Stomach (tissue), 9 donors: ENCODE measurements around the gene NCK1. TPM values are rescaled to one million over a fixed set of nuclear protein-coding genes. Genes with fewer than 3 reads are reported as not detected.
A peak's percentile ranks its signal among the peaks of the same experiment; 100 is the strongest.

Source experiments
- DNase-seq, 2 donors: peaks; one replicate each; pipeline versions ENCODE4 v3.0.0 to v3.0.0-alpha.2; 2013 to 2019
- H3K27ac ChIP-seq, 5 donors: fragments of 200-600 bp in 4 of 5; sonication (generic) in 4 of 5; one replicate each; pipeline ENCODE4 v1.5.1; 2013 to 2019; ENCODE audit warnings: mild to moderate bottlenecking in 1 of 5, moderate library complexity in 1 of 5
- H3K27me3 ChIP-seq, 3 donors: fragments of 200-600 bp; sonication (generic); one replicate each; pipeline ENCODE4 v1.5.1; 2017 to 2019; ENCODE audit warnings: mixed run types in 1 of 3
- H3K36me3 ChIP-seq, 4 donors: fragments of 200-600 bp; sonication (generic); 1 replicate in 3 of 4; 2 replicates in 1 of 4; pipeline ENCODE4 v1.5.1; 2016 to 2019
- H3K4me1 ChIP-seq, 4 donors: fragments of 200-600 bp; sonication (generic); one replicate each; pipeline ENCODE4 v1.5.1; 2016 to 2019
- H3K4me3 ChIP-seq, 4 donors: fragments of 200-600 bp; sonication (generic) in 3 of 4; one replicate each; pipeline ENCODE4 v1.5.1; 2016 to 2019; ENCODE audit warnings: mild to moderate bottlenecking in 1 of 4
- H3K9me3 ChIP-seq, 4 donors: fragments of 200-600 bp; sonication (generic); one replicate each; pipeline ENCODE4 v1.5.1; 2016 to 2019
- EP300 ChIP-seq: sonication (generic); formaldehyde crosslinking; IDR thresholded peaks from one replicate; pipeline ENCODE4 v1.6.1; 2017; ENCODE audit warnings: antibody characterized with exemption
- POLR2A ChIP-seq, 4 donors: fragments of 450-650 bp; IDR thresholded peaks; one replicate each; pipeline ENCODE4 v1.6.1; 2016; ENCODE audit warnings: antibody characterized with exemption in 4 of 4, control low read depth in 2 of 4, mild to moderate bottlenecking in 1 of 4, moderate library complexity in 1 of 4
- POLR2AphosphoS5 ChIP-seq, 3 donors: sonication (generic); formaldehyde crosslinking; IDR thresholded peaks; one replicate each; pipeline ENCODE4 v1.6.1; 2016; ENCODE audit warnings: antibody characterized with exemption in 3 of 3
- WGBS, 5 donors: extraction: QIAGEN DNeasy Blood & Tissue Kit in 3 of 5; methylation state at CpG; one replicate each; pipeline versions ENCODE4 v1.1.5 to v1.1.7; 2013 to 2018; 5-methylcytosine and 5-hydroxymethylcytosine counted together
- intact Hi-C: fragments of 100-400 bp; cut with DNase I; formaldehyde crosslinking; loops from one replicate; pipeline ENCODE4 v1.15.1; 2023; ENCODE audit warnings: low total_unique reads
- polyA plus RNA-seq, 3 donors: library from polyadenylated mRNA; stranded (reverse); fragments of 200-250 nt; gene quantifications; one replicate each; pipeline ENCODE4 v1.2.3, GENCODE V29; 2013
- total RNA-seq, 5 donors: library from RNA; depleted of rRNA; stranded (reverse); fragments of >200 nt; gene quantifications; one replicate each; pipeline versions ENCODE4 v1.1.0 to v1.2.3, GENCODE V29; 2014 to 2016
- donor health status: healthy with polysubstance abuse.
- donor health status: Bipolar disorder and iron deficiency.
- donor health status: healthy.

Gene NCK1
- total and polyA plus RNA-seq, 8 donors: 11.9 to 59.8 (median 25.2) TPM

DNA sequence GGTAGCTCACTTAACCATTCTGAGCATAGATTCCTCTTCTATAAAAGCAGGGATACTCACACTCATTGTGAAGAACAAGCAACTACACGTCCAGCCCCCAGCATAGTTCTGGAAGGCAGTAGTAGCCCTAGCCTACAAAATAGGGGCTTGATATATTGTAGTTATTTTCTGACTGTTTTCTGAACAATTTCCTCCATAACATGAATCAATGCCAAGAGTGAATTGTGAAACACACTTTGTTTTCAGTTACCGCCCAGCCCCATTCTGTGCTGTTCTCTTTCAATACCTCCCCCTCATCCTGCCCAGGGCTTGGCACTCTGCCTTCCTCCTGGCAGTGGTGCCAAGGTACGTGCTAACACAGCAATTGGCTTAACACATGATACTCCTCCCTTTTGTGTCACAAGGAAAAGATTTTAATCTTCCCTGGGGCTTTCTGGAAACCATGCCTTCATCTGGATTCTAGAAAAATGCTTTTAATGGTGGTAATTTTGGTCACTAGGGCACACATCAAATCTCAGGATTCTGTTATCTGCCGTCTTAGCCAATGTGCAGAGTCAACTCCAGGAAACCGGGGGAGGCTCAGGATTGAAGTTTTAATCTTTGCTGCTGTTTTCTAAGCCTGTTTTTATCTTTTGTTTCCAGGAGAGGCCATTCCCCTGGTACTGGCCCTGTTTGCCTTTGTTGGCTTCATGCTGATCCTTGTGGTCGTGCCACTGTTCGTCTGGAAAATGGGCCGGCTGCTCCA, 132.9 kb downstream of the NCK1 start:
- Histone ChIP-seq H3K4me1 (peaks cover 15 to 24% (median 16%) of the 10 kb centered on the region in 4 donors), H3K36me3 (no peaks in the 10 kb centered on the region), H3K27me3 (no peaks in the 10 kb centered on the region), H3K4me3 (no peak overlapping the region), H3K9me3 (no peaks in the 10 kb centered on the region), H3K27ac (peak overlapping the region; percentile 66 to 87 (median 79))
- TF ChIP-seq POLR2AphosphoS5 (IDR thresholded peaks at IDR 0.05) (peak; percentile 58 to 82 (median 71)), EP300 (no peak), POLR2A (IDR thresholded peaks at IDR 0.05) (no peak)
- DNase-seq: peak; percentile 77 to 89
- intact Hi-C loops: no loop called here
- WGBS, 5 donors: 15 to 34% (median 25%) methylated on average over 8 of the region's 8 CpGs

DNA sequence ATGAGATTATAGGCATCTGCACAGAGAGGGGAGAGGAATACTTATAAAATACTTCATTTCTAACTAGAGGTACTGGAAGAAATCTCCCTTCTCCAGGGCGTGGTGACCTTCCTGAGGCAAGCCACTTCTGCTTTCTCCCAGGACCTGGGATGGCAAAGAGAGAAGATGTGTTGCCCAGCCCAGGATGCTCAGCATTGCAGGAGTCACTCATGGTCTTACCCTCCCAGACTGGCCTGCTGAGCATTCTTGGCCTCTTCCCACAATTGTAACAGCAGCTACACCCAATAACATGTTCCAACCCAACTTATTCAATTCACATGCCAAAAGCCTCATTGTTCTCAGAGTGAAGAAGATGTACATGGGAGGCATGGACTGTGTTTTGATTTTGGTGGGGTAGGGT, 133.6 kb downstream of the NCK1 start:
- Histone ChIP-seq H3K9me3 (no peaks in the 10 kb centered on the region), H3K4me1 (peaks cover 15 to 24% (median 16%) of the 10 kb centered on the region in 4 donors), H3K4me3 (no peak overlapping the region), H3K27me3 (no peaks in the 10 kb centered on the region), H3K36me3 (no peaks in the 10 kb centered on the region), H3K27ac (peak overlapping the region; percentile 18 to 87 (median 79))
- WGBS, 5 donors: 80 to 100% (median 85%) methylated on average over 1 of the region's 1 CpG
- TF ChIP-seq POLR2A (IDR thresholded peaks at IDR 0.05): no peak
- no peak for DNase-seq
- intact Hi-C loops: no loop called here

Other genes with a start within 250 kb of the NCK1 start
- gene STAG1, start 109.8 kb upstream of the NCK1 start, total RNA-seq: 100 to 1,000 TPM in 1 of 5 donors, 10 to 100 TPM in 4; 28.1 to 105 (median 49.2) TPM
- gene STAG1, start 109.8 kb upstream of the NCK1 start, polyA plus RNA-seq: 1 to 10 TPM; 7.5 to 8.1 (median 8.1) TPM
- gene SLC35G2, start 43.1 kb upstream of the NCK1 start, total RNA-seq: 1 to 10 TPM in 3 of 5 donors, under 1 TPM in 1, not detected in 1; 0.45 to 8.3 (median 2.3) TPM
- gene SLC35G2, start 43.1 kb upstream of the NCK1 start, polyA plus RNA-seq: 1 to 10 TPM in 2 of 3 donors, under 1 TPM in 1; 0.61 to 2.0 (median 1.1) TPM
- 1 to 10 TPM in 2 of 5 donors, not detected in 3; 1.3 to 4.2 TPM for gene IL20RB, start 95.8 kb downstream of the NCK1 start, total RNA-seq
- 10 to 100 TPM in 1 of 3 donors, under 1 TPM in 2; 0.46 to 37.3 (median 0.75) TPM for gene IL20RB, start 95.8 kb downstream of the NCK1 start, polyA plus RNA-seq